GM18520 (cell line): ENCODE results near the gene MBNL2.

Source experiments
- ATAC-seq: cut with Tn5 transposase; IDR thresholded peaks from one replicate; pipeline ENCODE4 v1.9.1; 2021; ENCODE audit not compliant: unreplicated experiment

MBNL2 gene

GRCh38 chr13:97267418-97268059, 45.4 kb downstream of the MBNL2 start:
- ATAC-seq = no peak

DNA sequence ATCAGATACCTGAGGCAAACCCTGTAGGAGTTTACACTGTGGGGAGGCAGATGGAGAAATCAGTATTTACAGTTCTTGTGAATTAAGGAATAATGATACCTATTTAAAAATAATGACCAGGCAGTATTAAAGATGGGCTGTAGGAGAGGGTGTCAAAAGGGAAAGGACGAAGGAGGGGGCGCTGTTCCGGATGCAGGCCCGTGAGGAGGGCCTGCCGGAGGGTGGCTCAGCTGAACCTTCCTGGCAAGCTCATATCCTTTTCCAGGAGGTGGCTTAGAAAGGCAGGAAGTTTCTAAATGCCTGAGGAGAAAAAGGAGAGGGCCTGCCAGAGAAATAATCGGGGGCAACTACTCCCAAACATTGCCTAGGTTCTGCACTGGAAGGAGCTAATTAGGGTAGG, 46.6 kb downstream of the MBNL2 start:
- no peak for ATAC-seq

DNA sequence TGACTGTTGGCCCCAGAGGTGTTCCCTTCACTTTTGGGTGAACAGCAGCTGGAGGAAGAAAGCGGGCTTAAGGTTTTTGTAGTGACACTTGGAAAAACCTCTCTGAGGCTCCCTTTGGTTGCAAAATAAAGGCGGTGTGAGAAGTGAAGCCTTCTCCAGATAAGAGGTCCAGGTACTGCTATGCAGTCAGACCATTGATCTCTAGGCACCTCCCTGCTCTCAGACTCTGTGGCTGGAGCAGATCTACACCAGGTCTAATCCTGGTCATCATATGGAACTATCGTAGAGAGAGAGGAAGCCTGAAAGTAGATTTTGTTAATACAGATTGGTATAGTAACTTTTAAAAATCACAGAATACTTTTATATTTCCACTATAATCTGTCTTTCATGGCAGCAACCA, 47.5 kb downstream of the MBNL2 start:
- ATAC-seq = no peak

DNA sequence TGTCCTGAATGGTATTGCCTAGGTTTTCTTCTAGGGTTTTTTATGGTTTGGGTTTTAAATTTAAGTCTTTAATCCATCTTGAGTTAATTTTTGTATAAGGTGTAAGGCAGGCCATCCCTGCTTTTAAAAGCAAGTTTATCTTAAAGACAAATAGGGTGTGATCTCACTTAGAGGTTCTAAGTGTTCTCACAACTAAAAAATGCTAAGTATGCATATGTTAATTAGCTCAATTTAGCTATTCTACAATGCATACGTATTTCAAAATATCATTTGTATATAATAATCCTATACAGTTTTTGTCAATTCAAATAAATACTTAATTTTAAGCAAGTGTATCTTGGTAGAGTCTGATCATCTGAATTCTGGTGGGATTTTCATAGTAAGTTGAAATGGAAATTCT, 50.4 kb downstream of the MBNL2 start:
- no peak for ATAC-seq

- no peak for ATAC-seq
These were observed 51.3 kb downstream of the MBNL2 start for GRCh38 chr13:97273341-97273831.

DNA sequence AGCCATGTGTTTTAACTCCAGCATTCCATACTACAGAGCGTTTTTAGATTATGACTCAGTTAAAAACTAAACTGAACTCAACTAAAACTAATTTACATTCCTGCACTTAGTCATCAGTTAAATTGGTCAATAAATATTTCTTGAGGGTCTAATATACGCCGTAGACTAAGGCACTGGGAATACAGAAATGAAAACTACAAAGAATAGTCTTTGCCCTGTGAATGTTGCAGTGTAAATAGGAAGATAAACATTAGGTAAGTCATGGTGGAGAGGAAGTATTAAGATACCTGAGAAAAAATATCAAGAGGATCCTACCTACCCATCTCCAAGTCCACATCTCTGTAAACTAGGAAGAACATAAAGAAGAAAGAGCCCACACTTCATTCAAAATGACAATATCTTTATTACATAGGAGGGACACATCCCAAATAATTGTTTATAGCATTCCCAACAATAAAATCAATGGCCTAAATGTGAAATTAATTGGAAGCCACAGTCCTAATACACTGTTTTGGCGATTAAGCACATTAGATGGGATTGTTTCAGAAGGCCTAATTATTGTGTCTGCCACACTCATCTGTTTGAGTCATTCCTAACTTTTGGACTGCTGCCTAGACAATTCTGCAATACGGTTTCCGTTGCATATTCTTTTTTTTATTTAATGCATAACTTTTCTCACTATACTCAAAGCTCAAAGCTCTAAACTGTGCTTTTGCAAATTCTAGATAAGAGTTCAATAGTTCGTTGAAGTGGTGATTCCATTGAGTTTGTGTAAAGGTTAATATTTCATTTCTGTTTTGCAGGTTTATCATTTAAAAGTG, 52.9 kb downstream of the MBNL2 start:
- no peak for ATAC-seq

DNA sequence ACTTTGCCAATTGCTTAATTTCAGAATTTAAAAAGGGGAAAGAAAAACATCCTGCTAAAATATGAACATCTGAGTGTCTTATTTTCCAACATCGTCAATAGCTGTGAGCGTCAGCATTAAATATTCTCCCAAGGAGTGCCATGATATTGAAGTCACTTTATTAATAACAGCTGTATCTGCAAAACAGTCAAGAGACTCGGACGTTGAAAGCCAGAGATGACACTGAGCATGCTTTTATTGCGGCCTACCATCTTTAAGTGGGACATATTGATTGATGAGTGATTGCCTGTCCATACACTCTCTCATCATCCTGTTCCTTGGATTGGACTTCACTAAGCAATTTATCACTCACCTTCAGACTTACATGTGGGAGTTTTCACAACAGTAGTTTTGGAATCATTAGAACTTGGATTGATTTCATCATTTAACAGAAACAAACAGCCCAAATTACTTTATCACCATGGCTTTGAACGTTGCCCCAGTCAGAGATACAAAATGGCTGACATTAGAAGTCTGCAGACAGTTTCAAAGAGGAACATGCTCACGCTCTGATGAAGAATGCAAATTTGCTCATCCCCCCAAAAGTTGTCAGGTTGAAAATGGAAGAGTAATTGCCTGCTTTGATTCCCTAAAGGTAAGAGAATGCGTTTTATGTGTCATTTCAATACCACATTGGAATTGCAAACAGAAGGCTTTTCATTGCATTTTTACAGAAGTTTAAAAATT, 53.8 kb downstream of the MBNL2 start:
- no peak for ATAC-seq

DNA sequence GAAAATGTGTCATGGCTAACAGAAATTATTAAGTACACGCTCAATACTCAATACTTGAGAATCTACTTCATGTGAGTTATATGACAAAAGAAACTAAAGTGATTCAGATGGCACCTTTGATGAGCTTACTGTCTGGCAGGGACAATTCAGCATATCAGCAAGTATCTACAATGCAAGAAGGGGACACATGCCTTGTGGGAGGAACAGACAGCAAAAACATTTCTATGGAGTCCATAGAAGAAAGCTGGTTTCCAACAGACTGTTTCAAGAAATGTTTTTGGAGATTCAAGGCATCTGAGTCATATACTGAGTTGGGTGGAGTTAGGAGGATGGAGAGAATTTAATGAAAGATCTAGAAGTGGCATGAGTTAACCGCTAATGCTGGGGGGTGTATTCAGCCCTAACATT, 54.7 kb downstream of the MBNL2 start:
- no peak for ATAC-seq

GRCh38 chr13:97278435-97279411, 56.6 kb downstream of the MBNL2 start:
- ATAC-seq = no peak

- ATAC-seq = no peak
These were observed 57.8 kb downstream of the MBNL2 start for GRCh38 chr13:97279913-97280312.

- no peak for ATAC-seq
These were observed 58.3 kb downstream of the MBNL2 start for GRCh38 chr13:97280478-97280877.

DNA sequence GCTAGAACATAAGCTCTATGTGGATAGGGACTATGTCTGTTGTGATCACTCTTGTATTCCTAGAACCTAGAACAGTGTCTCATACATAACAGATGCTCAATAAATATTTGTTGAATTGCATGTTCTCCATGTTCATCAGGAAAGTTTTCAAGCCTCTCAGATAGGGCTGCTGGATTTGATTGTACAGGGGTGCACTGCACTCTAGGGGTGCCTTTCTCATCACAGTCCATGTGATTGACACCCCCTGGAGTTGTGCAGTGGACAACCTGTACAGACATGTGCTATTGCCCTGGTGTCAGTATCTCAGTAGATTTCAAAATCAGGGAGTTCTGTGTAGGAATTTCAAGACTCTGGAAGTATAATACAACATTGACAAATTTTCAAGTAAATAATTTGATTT, 58.9 kb downstream of the MBNL2 start:
- ATAC-seq = no peak

GRCh38 chr13:97282705-97283104, 60.6 kb downstream of the MBNL2 start:
- ATAC-seq = no peak

- peak; percentile 42 for ATAC-seq
These were observed 61.8 kb downstream of the MBNL2 start for GRCh38 chr13:97283888-97284287.

GRCh38 chr13:97284558-97284957, 62.4 kb downstream of the MBNL2 start:
- ATAC-seq = no peak

GRCh38 chr13:97285221-97285955, 63.3 kb downstream of the MBNL2 start:
- ATAC-seq = no peak

DNA sequence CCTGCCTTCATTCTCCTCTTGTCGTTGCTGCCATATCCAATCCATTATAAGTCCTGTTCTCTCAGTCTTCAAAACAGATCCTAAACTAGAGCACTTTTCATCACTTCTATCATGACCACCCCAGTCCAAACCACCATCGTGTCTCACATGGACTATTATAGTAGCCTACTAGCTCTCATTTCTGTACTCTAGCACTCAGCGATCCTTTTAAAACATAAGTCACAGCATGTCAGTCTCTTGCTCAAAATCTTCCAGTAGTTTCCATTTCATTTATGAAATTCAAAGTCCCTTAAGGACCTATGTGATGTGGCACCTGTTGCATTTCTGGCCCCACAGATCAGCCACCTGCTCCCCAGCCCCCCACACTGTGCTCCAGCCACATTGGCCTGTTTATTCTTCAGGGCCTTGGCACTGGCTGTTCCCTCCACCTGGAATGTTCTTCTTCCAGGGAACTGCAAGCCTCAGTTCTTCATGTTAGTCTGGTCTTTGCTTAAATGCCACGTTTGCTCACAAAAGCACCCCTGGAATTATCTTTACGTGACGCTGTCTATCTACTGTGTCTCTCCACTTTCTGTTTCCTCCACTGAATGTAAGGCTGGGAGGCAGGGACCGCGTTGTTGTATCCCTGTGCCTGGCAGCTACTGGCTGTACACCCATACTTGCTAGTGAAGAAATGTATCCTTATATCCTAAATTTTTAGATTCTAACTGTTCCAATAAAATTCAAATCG, 64.3 kb downstream of the MBNL2 start:
- ATAC-seq = no peak

GRCh38 chr13:97287047-97287383, 64.9 kb downstream of the MBNL2 start:
- no peak for ATAC-seq

DNA sequence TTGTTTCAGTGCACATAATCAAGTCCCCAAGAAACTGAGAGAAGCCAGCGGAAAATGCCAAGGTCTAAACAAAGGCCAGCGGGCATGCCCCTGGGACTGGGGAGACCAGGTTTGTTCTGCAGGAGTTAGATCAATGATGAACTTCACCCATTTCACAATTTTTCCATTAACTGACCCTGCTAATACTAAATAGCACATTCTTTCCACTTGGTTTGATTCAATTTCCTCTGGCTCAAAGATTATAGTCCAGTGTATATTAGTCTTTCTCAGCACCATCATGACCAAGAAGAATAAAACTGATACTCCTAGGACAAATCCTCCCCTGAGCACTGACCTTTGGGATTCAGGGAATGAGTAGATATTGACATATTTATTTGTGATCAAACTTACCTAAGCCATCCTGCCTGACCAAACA, 66.4 kb downstream of the MBNL2 start:
- no peak for ATAC-seq
